Endothelial cell of umbilical vein (primary cell): ENCODE data around the gene SNX9. TPM values are rescaled to one million over a fixed set of nuclear protein-coding genes. Genes with fewer than 3 reads are reported as not detected.

Experiments
- BruUV-seq: library from RNA; stranded (reverse); fragments of 400-500 nt; replicated peaks from 2 replicates; lab custom pipeline; 2021; lab: Mats Ljungman, UMichigan
- CTCF ChIA-PET: fragments of 300-600, 350-600 bp; sonication (Branson Sonifier 250); formaldehyde crosslinking; loops from one replicate; lab custom pipeline; 2021; ENCODE audit warnings: antibody characterized with exemption, inconsistent platforms; lab: Charles Lee
- POLR2A ChIA-PET: fragments of 300-600, 350-600 bp; sonication (Branson Sonifier 250); formaldehyde crosslinking; loops from one replicate; lab custom pipeline; 2021; ENCODE audit warnings: antibody characterized with exemption, inconsistent platforms; lab: Charles Lee
- DNase-seq: peaks from one replicate; pipeline ENCODE4 v3.0.0-alpha.2; 2011; ENCODE audit warnings: low read depth, low spot score
- FAIRE-seq: peaks from 2 replicates; lab custom pipeline; 2011; peaks lifted over from hg19 to GRCh38; lab: Jason Lieb, UNC
- H2AFZ ChIP-seq: 2 replicates; pipeline ENCODE4 v1.6.0; 2012; ENCODE audit warnings: low read depth, low read length, control low read depth, inconsistent platforms
- H3K27ac ChIP-seq: 2 replicates; pipeline ENCODE4 v1.5.1; 2011; ENCODE audit warnings: low read depth, mild to moderate bottlenecking, control low read depth, low read length, moderate library complexity; ENCODE audit not compliant: insufficient read depth
- H3K27me3 ChIP-seq, 2 experiments: 2 replicates each; pipeline versions ENCODE4 v1.6.0 to v1.6.1; 2011; ENCODE audit warnings: low read length in 2 of 2, mixed read lengths in 1 of 2; ENCODE audit not compliant: control insufficient read depth in 2 of 2, insufficient read depth in 2 of 2
- H3K36me3 ChIP-seq, 2 experiments: 2 replicates in 1 of 2; 3 replicates in 1 of 2; pipeline ENCODE4 v1.5.1; 2011; ENCODE audit warnings: low read length in 2 of 2, mild to moderate bottlenecking in 1 of 2, moderate library complexity in 1 of 2; ENCODE audit not compliant: control insufficient read depth in 2 of 2, insufficient read depth in 2 of 2; ENCODE audit errors: extremely low read depth in 1 of 2
- H3K4me1 ChIP-seq: 3 replicates; pipeline ENCODE4 v1.5.1; 2011; ENCODE audit warnings: mild to moderate bottlenecking, low read length; ENCODE audit not compliant: control insufficient read depth, insufficient read depth; ENCODE audit errors: extremely low read depth
- H3K4me2 ChIP-seq: 2 replicates; pipeline ENCODE4 v1.6.1; 2011; ENCODE audit warnings: low read length, control low read depth, mixed read lengths; ENCODE audit not compliant: insufficient read depth
- H3K4me3 ChIP-seq, 3 experiments: fragments of 200-600 bp in 1 of 3; sonication (generic), shearing (Covaris generic) in 1 of 3; replicated peaks in 1 of 3; 2 replicates each; pipeline ENCODE4 v1.5.1; 2011 to 2016; ENCODE audit warnings: control low read depth in 3 of 3, low read length in 3 of 3, mild to moderate bottlenecking in 2 of 3, inconsistent platforms in 1 of 3, low read depth in 1 of 3, moderate library complexity in 1 of 3; ENCODE audit not compliant: insufficient read depth in 1 of 3
- H3K79me2 ChIP-seq: 2 replicates; pipeline ENCODE4 v1.6.0; 2012; ENCODE audit warnings: low read length, inconsistent platforms; ENCODE audit not compliant: control insufficient read depth, insufficient read depth
- H3K9ac ChIP-seq: replicated peaks from 2 replicates; pipeline ENCODE3; 2011; ENCODE audit warnings: low read length, control low read depth; ENCODE audit not compliant: insufficient read depth; ENCODE audit errors: extremely low read depth
- H3K9me1 ChIP-seq: replicated peaks from 3 replicates; pipeline ENCODE4 v1.6.0; 2011; ENCODE audit warnings: mild to moderate bottlenecking, low read length; ENCODE audit not compliant: control insufficient read depth, insufficient read depth; ENCODE audit errors: extremely low read depth
- H3K9me3 ChIP-seq: replicated peaks from 2 replicates; pipeline ENCODE4 v1.5.1; 2012; ENCODE audit warnings: low read length, inconsistent platforms; ENCODE audit not compliant: control insufficient read depth, insufficient read depth
- H4K20me1 ChIP-seq: replicated peaks from 2 replicates; pipeline ENCODE3; 2011; ENCODE audit warnings: mild to moderate bottlenecking, low read length; ENCODE audit not compliant: control insufficient read depth, insufficient read depth; ENCODE audit errors: extremely low read depth
- CTCF ChIP-seq, 2 donors: IDR thresholded peaks; 1 replicate in 1 of 2; 2 replicates in 1 of 2; pipeline ENCODE4 v1.5.1; 2011; ENCODE audit warnings: low read length in 2 of 2, mild to moderate bottlenecking in 2 of 2, moderate library complexity in 2 of 2, control low read depth in 1 of 2, inconsistent platforms in 1 of 2, low read depth in 1 of 2; ENCODE audit not compliant: insufficient read depth in 1 of 2; ENCODE audit errors: extremely low read depth in 1 of 2
- EZH2 ChIP-seq: IDR thresholded peaks from 2 replicates; pipeline ENCODE4 v1.6.1; 2012; ENCODE audit warnings: borderline replicate concordance, low read depth, mild to moderate bottlenecking, moderate library complexity, low read length, inconsistent platforms; ENCODE audit not compliant: severe bottlenecking
- FOS ChIP-seq: IDR thresholded peaks from 2 replicates; pipeline ENCODE4 v1.6.1; 2011; ENCODE audit warnings: mild to moderate bottlenecking, low read length, moderate library complexity, borderline replicate concordance; ENCODE audit not compliant: insufficient read depth
- GATA2 ChIP-seq: IDR thresholded peaks from 2 replicates; pipeline ENCODE4 v1.7.0; 2011; ENCODE audit warnings: low read depth, mild to moderate bottlenecking, moderate library complexity, mixed read lengths, low read length; ENCODE audit not compliant: insufficient read length, insufficient read depth
- JUN ChIP-seq: IDR thresholded peaks from 2 replicates; pipeline ENCODE4 v1.6.1; 2011; ENCODE audit warnings: borderline replicate concordance, low read depth; ENCODE audit not compliant: insufficient read length, insufficient read depth
- MAX ChIP-seq: IDR thresholded peaks from 2 replicates; pipeline ENCODE4 v1.6.1; 2011; ENCODE audit not compliant: insufficient read depth, insufficient read length
- MYC ChIP-seq: IDR thresholded peaks from one replicate; pipeline ENCODE4 v1.6.1; 2011; ENCODE audit warnings: mild to moderate bottlenecking, low read depth, low read length
- POLR2A ChIP-seq: IDR thresholded peaks from 2 replicates; pipeline ENCODE4 v1.6.1; 2012; ENCODE audit warnings: low read depth, mild to moderate bottlenecking, control low read depth, low read length
- POLR2AphosphoS5 ChIP-seq: IDR thresholded peaks from 2 replicates; pipeline ENCODE4 v1.6.1; 2012; ENCODE audit warnings: low read depth, mild to moderate bottlenecking, control low read depth, low read length, moderate library complexity; ENCODE audit not compliant: insufficient read depth
- dilution Hi-C: fragments of 300-500 bp; cut with MboI; formaldehyde crosslinking; loops from one replicate; pipeline ENCODE4 v1.15.0; 2019; ENCODE audit warnings: low sequenced_read_pairs; ENCODE audit not compliant: extremely low pct_ligation_motif_present
- intact Hi-C: fragments of 100-400 bp; cut with micrococcal nuclease; formaldehyde crosslinking; loops from one replicate; pipeline ENCODE4 v1.10.0; 2022
- polyA plus RNA-seq, 4 experiments: library from polyadenylated mRNA; depleted of rRNA in 3 of 4; stranded (reverse) in 3 of 4; unstranded in 1 of 4; fragments of >200 nt; gene quantifications; 2 replicates each; pipeline versions ENCODE4 v1.2.1 to v1.2.3, GENCODE V29; 2011 to 2012; ENCODE audit warnings: missing spikeins in 1 of 4
- total RNA-seq: library from RNA; stranded (reverse); gene quantifications from 2 replicates; pipeline ENCODE4 v1.2.3, GENCODE V29; 2021

Gene SNX9
- total and polyA plus RNA-seq, 2 donors (not counting 3 experiments of a cell fraction or from before 2014, with no cell fraction given): 27.5 to 54.5 TPM

- BruUV-seq: no TSS peak
- DNase-seq (no peak), FAIRE-seq (no peak)
- dilution Hi-C loops: no loop called here
- CTCF ChIA-PET: no interaction called here
- peaks cover 8% of the 10 kb centered on the region for H3K79me2 ChIP-seq
- no peak overlapping the region for H2AFZ ChIP-seq
- H3K4me1 ChIP-seq: no peaks in the 10 kb centered on the region
- no peak overlapping the region for H3K9ac ChIP-seq
- H3K27ac ChIP-seq: no peak overlapping the region
- H3K36me3 ChIP-seq: peaks cover 6 to 8% of the 10 kb centered on the region in 2 experiments
- H4K20me1 ChIP-seq: peaks cover 2% of the 10 kb centered on the region
- no peaks in the 10 kb centered on the region for H3K9me1 ChIP-seq
- POLR2A ChIA-PET: no interaction called here
- no peaks in the 10 kb centered on the region for H3K9me3 ChIP-seq
- no peak overlapping the region for H3K4me2 ChIP-seq
- no peaks in the 10 kb centered on the region for H3K27me3 ChIP-seq
- intact Hi-C loops: loop anchor here (10.0 kb wide), 1 partner anchor 563 kb away; the partner anchor contains the start of gene TMEM242
- no peak overlapping the region for H3K4me3 ChIP-seq
- TF ChIP-seq CTCF (IDR thresholded peaks at IDR 0.05; ENCODE audit: extremely low read depth in 1 of 2, insufficient read depth in 1 of 2, low read depth in 1 of 2, low read length in 2 of 2): no peak
- no peak for TF ChIP-seq JUN
- no peak for TF ChIP-seq EZH2
- no peak for TF ChIP-seq GATA2
- no peak for TF ChIP-seq MYC
- TF ChIP-seq POLR2AphosphoS5: no peak
- no peak for TF ChIP-seq MAX
- TF ChIP-seq POLR2A: no peak
- no peak for TF ChIP-seq FOS
These were observed 64.8 kb downstream of the SNX9 start for GRCh38 chr6:157887892-157888291.
